Natural killer cell (primary cell): ENCODE data around the gene GSN. TPM values are rescaled to one million over a fixed set of nuclear protein-coding genes. Genes with fewer than 3 reads are reported as not detected.
A peak's percentile ranks its signal among the peaks of the same experiment; 100 is the strongest.

Experiments used
- ATAC-seq, 3 donors: fragments of 150-1000 bp in 2 of 3; fragments of 200-7000 bp in 1 of 3; cut with Tn5 transposase; 1 replicate in 1 of 3; 2 replicates in 2 of 3; pipeline ENCODE4 v1.10.0; 2021; ENCODE audit warnings: mild to moderate bottlenecking in 2 of 3, moderate library complexity in 2 of 3
- DNase-seq, 2 donors: peaks; one replicate each; pipeline versions ENCODE4 v3.0.0 to v3.0.0-alpha.2; 2013 to 2021; ENCODE audit warnings: mixed read lengths in 1 of 2
- H3K27ac ChIP-seq: one replicate; pipeline ENCODE4 v1.5.1; 2013; ENCODE audit warnings: mild to moderate bottlenecking, low read length
- H3K27me3 ChIP-seq: one replicate; pipeline ENCODE4 v1.6.1; 2013; ENCODE audit warnings: low read length; ENCODE audit not compliant: control insufficient read depth, insufficient read depth
- H3K36me3 ChIP-seq: one replicate; pipeline ENCODE4 v1.6.1; 2013; ENCODE audit warnings: low read length; ENCODE audit not compliant: control insufficient read depth, insufficient read depth
- H3K4me1 ChIP-seq: one replicate; pipeline ENCODE4 v1.6.1; 2013; ENCODE audit warnings: low read length; ENCODE audit not compliant: control insufficient read depth, insufficient read depth
- H3K4me3 ChIP-seq: one replicate; pipeline ENCODE4 v1.5.1; 2013; ENCODE audit warnings: low read length
- H3K9me3 ChIP-seq: one replicate; pipeline ENCODE4 v1.6.1; 2013; ENCODE audit warnings: low read length; ENCODE audit not compliant: control insufficient read depth, insufficient read depth
- H3K27ac Mint-ChIP-seq, 2 donors: one replicate each; pipeline ENCODE4 v1.8.0; 2022; ENCODE audit warnings: mild to moderate bottlenecking in 2 of 2, mixed read lengths in 2 of 2, moderate library complexity in 1 of 2
- H3K27me3 Mint-ChIP-seq, 2 donors: one replicate each; pipeline ENCODE4 v1.8.0; 2022; ENCODE audit warnings: low read depth in 2 of 2, mixed read lengths in 2 of 2
- H3K36me3 Mint-ChIP-seq: one replicate; pipeline ENCODE4 v1.8.0; 2022; ENCODE audit warnings: mixed read lengths
- H3K4me1 Mint-ChIP-seq, 2 donors: one replicate each; pipeline ENCODE4 v1.8.0; 2022; ENCODE audit warnings: mixed read lengths in 2 of 2
- H3K4me3 Mint-ChIP-seq: one replicate; pipeline ENCODE4 v1.8.0; 2022; ENCODE audit warnings: mild to moderate bottlenecking, moderate library complexity, mixed read lengths
- H3K9me3 Mint-ChIP-seq, 2 donors: one replicate each; pipeline ENCODE4 v1.8.0; 2022; ENCODE audit warnings: mixed read lengths in 2 of 2
- CTCF ChIP-seq: fragments of 200-600 bp; IDR thresholded peaks from one replicate; pipeline ENCODE4 v1.8.0; 2022; ENCODE audit warnings: antibody characterized with exemption
- WGBS: methylation state at CpG from one replicate; pipeline ENCODE4 v1.1.7; 2013; ENCODE audit warnings: missing lambda C conversion rate; ENCODE audit not compliant: insufficient coverage; 5-methylcytosine and 5-hydroxymethylcytosine counted together
- intact Hi-C: fragments of 100-400 bp; cut with micrococcal nuclease; formaldehyde crosslinking; loops from one replicate; pipeline ENCODE4 v1.14.2; 2022
- total RNA-seq, 4 donors: library from RNA; stranded (reverse); fragments of 120-200 nt in 1 of 4; gene quantifications; one replicate each; pipeline versions ENCODE4 v1.2.3 to v1.2.4, GENCODE V29; 2013 to 2022

GSN gene
- total RNA-seq, 3 donors from 2014 or later (not counting 1 experiment from before 2014, with no cell fraction given) = 92.9 to 103 (median 103) TPM

GRCh38 chr9:121353241-121354061 lies 85.5 kb downstream of the GSN start:
- Mint-ChIP-seq H3K4me3 (peak overlapping the region; percentile 80), H3K27ac (peak overlapping the region; percentile 87 to 93), H3K27me3 (no peaks in the 10 kb centered on the region), H3K36me3 (peaks cover 15% of the 10 kb centered on the region), H3K9me3 (peaks cover 0 to 3% of the 10 kb centered on the region in 2 donors), H3K4me1 (peaks cover 75 to 86% of the 10 kb centered on the region in 2 donors)
- peaks cover 58% of the 10 kb centered on the region for H3K4me1 ChIP-seq
- no peaks in the 10 kb centered on the region for H3K27me3 ChIP-seq
- no peak for TF ChIP-seq CTCF
- 14% methylated on average over 9 of the region's 9 CpGs for WGBS
- peaks cover 53% of the 10 kb centered on the region for H3K36me3 ChIP-seq
- intact Hi-C loops = loop anchor here (1.0 kb wide), 3 partner anchors 8 to 33 kb away; partner anchors contain the start of gene STOM
- H3K9me3 ChIP-seq = no peaks in the 10 kb centered on the region
- DNase-seq = peak; percentile 67 to 88
- peak overlapping the region; percentile 11 for H3K4me3 ChIP-seq
- ATAC-seq = peak; percentile 84 to 94 (median 92)
- H3K27ac ChIP-seq = peak overlapping the region; percentile 84

GRCh38 chr9:121354141-121354540 lies 86.2 kb downstream of the GSN start:
- Histone ChIP-seq H3K4me1 (peaks cover 62% of the 10 kb centered on the region), H3K4me3 (no peak overlapping the region), H3K27me3 (no peaks in the 10 kb centered on the region), H3K36me3 (peaks cover 46% of the 10 kb centered on the region), H3K9me3 (no peaks in the 10 kb centered on the region), H3K27ac (peak overlapping the region; percentile 84)
- Mint-ChIP-seq H3K4me3 (peak overlapping the region; percentile 80), H3K27ac (peak overlapping the region; percentile 87 to 93), H3K4me1 (peaks cover 82 to 87% of the 10 kb centered on the region in 2 donors), H3K36me3 (peaks cover 9% of the 10 kb centered on the region), H3K9me3 (peaks cover 0 to 3% of the 10 kb centered on the region in 2 donors), H3K27me3 (no peaks in the 10 kb centered on the region)
- intact Hi-C loops = no loop called here
- ATAC-seq (peak; percentile 4 to 5 (median 4)), DNase-seq (no peak)
- TF ChIP-seq CTCF = no peak
- 39% methylated on average over 5 of the region's 5 CpGs for WGBS

- no peaks in the 10 kb centered on the region for H3K27me3 Mint-ChIP-seq
- WGBS = 93% methylated on average over 5 of the region's 5 CpGs
- intact Hi-C loops = loop anchor here (5.0 kb wide), 1 partner anchor 427 kb away; the partner anchor contains the start of gene TRAF1
- H3K36me3 Mint-ChIP-seq = peaks cover 2% of the 10 kb centered on the region
- ATAC-seq (no peak), DNase-seq (no peak)
- no peak for TF ChIP-seq CTCF
- no peak overlapping the region for H3K4me3 ChIP-seq
- H3K4me1 Mint-ChIP-seq = peaks cover 83 to 88% of the 10 kb centered on the region in 2 donors
- peak overlapping the region; percentile 87 to 93 for H3K27ac Mint-ChIP-seq
- peak overlapping the region; percentile 66 for H3K4me3 Mint-ChIP-seq
- peaks cover 0 to 3% of the 10 kb centered on the region in 2 donors for H3K9me3 Mint-ChIP-seq
- H3K27ac ChIP-seq = peak overlapping the region; percentile 84
- no peaks in the 10 kb centered on the region for H3K9me3 ChIP-seq
- H3K27me3 ChIP-seq = no peaks in the 10 kb centered on the region
- H3K4me1 ChIP-seq = peaks cover 63% of the 10 kb centered on the region
- peaks cover 41% of the 10 kb centered on the region for H3K36me3 ChIP-seq
Measured at GRCh38 chr9:121354762-121355161, 86.8 kb downstream of the GSN start.
